ENCODE data around the gene IPO11.
"Not testable (repeated sequence)": the region's sequence is repeated elsewhere in the genome, so short reads cannot be mapped to it uniquely, and the experiment has no call there.

The IPO11 gene

GRCh38 chr5:62513085-62513484, 100.5 kb downstream of the IPO11 start:
- DNase-seq (ENCODE audit: low read depth, low spot score): not testable (repeated sequence)

- no peak for DNase-seq (ENCODE audit: low read depth, low spot score)
Measured at GRCh38 chr5:62514510-62515119, 102.1 kb downstream of the IPO11 start.

GRCh38 chr5:62520812-62521211, 108.2 kb downstream of the IPO11 start:
- not testable (repeated sequence) for DNase-seq (ENCODE audit: low read depth, low spot score)

- DNase-seq (ENCODE audit: low read depth, low spot score): no peak
Measured at GRCh38 chr5:62521319-62521718, 108.8 kb downstream of the IPO11 start.

- DNase-seq (ENCODE audit: low read depth, low spot score): no peak
Measured at GRCh38 chr5:62522811-62523210, 110.2 kb downstream of the IPO11 start.

- DNase-seq (ENCODE audit: low read depth, low spot score): no peak
Measured at GRCh38 chr5:62533597-62533996, 121.0 kb downstream of the IPO11 start.

GRCh38 chr5:62534461-62535236, 122.1 kb downstream of the IPO11 start:
- DNase-seq (ENCODE audit: low read depth, low spot score): no peak

GRCh38 chr5:62536232-62536631, 123.7 kb downstream of the IPO11 start:
- DNase-seq (ENCODE audit: low read depth, low spot score): no peak

- no peak for DNase-seq (ENCODE audit: low read depth, low spot score)
Measured at GRCh38 chr5:62536783-62537182, 124.2 kb downstream of the IPO11 start.

GRCh38 chr5:62538017-62538942, 125.7 kb downstream of the IPO11 start:
- no peak for DNase-seq (ENCODE audit: low read depth, low spot score)

GRCh38 chr5:62542720-62543119, 130.2 kb downstream of the IPO11 start:
- DNase-seq (ENCODE audit: low read depth, low spot score): no peak

- DNase-seq (ENCODE audit: low read depth, low spot score): no peak
Measured at GRCh38 chr5:62547945-62548630, 135.5 kb downstream of the IPO11 start.

GRCh38 chr5:62550103-62550502, 137.5 kb downstream of the IPO11 start:
- no peak for DNase-seq (ENCODE audit: low read depth, low spot score)

GRCh38 chr5:62555930-62556329, 143.4 kb downstream of the IPO11 start:
- DNase-seq (ENCODE audit: low read depth, low spot score): no peak

- no peak for DNase-seq (ENCODE audit: low read depth, low spot score)
Measured at GRCh38 chr5:62558941-62559340, 146.4 kb downstream of the IPO11 start.

GRCh38 chr5:62560786-62561185, 148.2 kb downstream of the IPO11 start:
- no peak for DNase-seq (ENCODE audit: low read depth, low spot score)

- no peak for DNase-seq (ENCODE audit: low read depth, low spot score)
Measured at GRCh38 chr5:62561896-62562295, 149.3 kb downstream of the IPO11 start.

- no peak for DNase-seq (ENCODE audit: low read depth, low spot score)
Measured at GRCh38 chr5:62562867-62563266, 150.3 kb downstream of the IPO11 start.

- no peak for DNase-seq (ENCODE audit: low read depth, low spot score)
Measured at GRCh38 chr5:62564101-62564500, 151.5 kb downstream of the IPO11 start.

- DNase-seq (ENCODE audit: low read depth, low spot score): not testable (repeated sequence)
Measured at GRCh38 chr5:62565740-62566139, 153.2 kb downstream of the IPO11 start.

- no peak for DNase-seq (ENCODE audit: low read depth, low spot score)
Measured at GRCh38 chr5:62568143-62568542, 155.6 kb downstream of the IPO11 start.

All from brain pericyte (primary cell).